ENCODE data around the gene WNK3. TPM values are rescaled to one million over a fixed set of nuclear protein-coding genes. Genes with fewer than 3 reads are reported as not detected.

The WNK3 gene
- total RNA-seq, 4 donors from 2014 or later = 0.29 to 1.5 (median 0.57) TPM

DNA sequence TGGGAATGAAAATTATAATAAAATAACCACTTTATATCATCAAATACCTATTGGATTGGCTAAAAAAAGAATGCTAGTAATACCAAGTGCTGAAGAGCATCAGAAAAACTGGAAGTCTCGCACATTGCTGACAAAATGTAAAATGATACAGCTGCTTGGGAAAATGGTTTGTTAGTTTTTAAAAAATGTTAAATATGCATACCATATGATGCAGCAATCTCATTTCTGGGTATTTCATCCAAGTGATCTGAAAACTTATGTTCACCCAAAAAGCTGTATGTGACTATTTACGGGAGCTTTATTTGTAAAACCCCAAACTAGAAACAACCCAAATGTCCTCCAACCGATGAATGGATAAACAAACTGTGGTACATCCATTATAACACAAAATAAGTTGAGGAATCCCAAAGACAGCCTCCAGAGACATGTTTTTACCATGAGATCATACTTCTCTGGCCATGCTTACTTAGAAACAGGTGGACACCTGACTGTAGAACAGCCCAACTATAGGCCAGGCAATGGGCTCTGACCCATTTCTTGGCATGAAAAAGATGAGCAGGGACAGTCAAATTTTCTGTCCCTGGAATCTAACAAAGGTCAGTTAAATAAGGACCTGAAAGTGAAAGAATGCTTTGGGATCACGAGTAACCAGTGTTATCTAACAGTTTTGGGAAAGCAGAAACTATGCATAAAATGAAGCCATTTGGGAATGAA lies 127.3 kb downstream of the WNK3 start:
- TF ChIP-seq POLR2A (IDR thresholded peaks at IDR 0.05) = no peak
- TF ChIP-seq, protein P1, sequence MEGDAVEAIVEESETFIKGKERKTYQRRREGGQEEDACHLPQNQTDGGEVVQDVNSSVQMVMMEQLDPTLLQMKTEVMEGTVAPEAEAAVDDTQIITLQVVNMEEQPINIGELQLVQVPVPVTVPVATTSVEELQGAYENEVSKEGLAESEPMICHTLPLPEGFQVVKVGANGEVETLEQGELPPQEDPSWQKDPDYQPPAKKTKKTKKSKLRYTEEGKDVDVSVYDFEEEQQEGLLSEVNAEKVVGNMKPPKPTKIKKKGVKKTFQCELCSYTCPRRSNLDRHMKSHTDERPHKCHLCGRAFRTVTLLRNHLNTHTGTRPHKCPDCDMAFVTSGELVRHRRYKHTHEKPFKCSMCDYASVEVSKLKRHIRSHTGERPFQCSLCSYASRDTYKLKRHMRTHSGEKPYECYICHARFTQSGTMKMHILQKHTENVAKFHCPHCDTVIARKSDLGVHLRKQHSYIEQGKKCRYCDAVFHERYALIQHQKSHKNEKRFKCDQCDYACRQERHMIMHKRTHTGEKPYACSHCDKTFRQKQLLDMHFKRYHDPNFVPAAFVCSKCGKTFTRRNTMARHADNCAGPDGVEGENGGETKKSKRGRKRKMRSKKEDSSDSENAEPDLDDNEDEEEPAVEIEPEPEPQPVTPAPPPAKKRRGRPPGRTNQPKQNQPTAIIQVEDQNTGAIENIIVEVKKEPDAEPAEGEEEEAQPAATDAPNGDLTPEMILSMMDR (IDR thresholded peaks at IDR 0.05) = no peak
- intact Hi-C loops (cut with DNase I) = no loop called here
- H3K4me1 ChIP-seq = no peaks in the 10 kb centered on the region
- no peak overlapping the region for H3K27ac ChIP-seq
- H3K4me3 ChIP-seq = no peak overlapping the region
- WGBS, 2 donors = 65 to 71% methylated on average over 4 of the region's 4 CpGs
- H3K9me3 ChIP-seq = no peaks in the 10 kb centered on the region
- no peak for DNase-seq
- no peaks in the 10 kb centered on the region for H3K36me3 ChIP-seq
- no peaks in the 10 kb centered on the region for H3K27me3 ChIP-seq

DNA sequence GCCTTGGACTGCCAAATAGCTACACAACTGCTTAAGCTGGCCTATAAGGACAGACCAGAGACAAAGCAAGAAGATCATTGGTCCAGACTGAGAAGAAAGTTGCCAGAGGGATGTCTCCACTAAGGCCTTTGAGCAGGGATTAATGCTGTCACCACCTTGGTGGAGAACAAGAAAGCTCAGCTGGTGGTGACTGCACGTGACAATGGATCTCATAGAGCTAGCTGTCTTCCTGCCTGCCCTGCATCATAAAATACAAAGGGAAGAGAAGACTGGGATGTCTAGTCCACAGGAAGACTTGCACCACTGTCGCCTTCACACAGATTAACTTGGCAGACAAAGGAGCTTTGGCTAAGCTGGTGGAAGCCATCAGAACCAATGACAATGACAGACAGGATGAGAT lies 134.3 kb downstream of the WNK3 start:
- Histone ChIP-seq H3K9me3 (no peaks in the 10 kb centered on the region), H3K27me3 (no peaks in the 10 kb centered on the region), H3K36me3 (no peaks in the 10 kb centered on the region), H3K4me3 (no peak overlapping the region), H3K27ac (no peak overlapping the region), H3K4me1 (no peaks in the 10 kb centered on the region)
- TF ChIP-seq POLR2A (IDR thresholded peaks at IDR 0.05) = no peak
- TF ChIP-seq, protein P1 (IDR thresholded peaks at IDR 0.05) = no peak
- no peak for DNase-seq
- intact Hi-C loops (cut with DNase I) = no loop called here
- 63 to 88% methylated on average over 1 to 2 of the region's 2 CpGs for WGBS, 2 donors

DNA sequence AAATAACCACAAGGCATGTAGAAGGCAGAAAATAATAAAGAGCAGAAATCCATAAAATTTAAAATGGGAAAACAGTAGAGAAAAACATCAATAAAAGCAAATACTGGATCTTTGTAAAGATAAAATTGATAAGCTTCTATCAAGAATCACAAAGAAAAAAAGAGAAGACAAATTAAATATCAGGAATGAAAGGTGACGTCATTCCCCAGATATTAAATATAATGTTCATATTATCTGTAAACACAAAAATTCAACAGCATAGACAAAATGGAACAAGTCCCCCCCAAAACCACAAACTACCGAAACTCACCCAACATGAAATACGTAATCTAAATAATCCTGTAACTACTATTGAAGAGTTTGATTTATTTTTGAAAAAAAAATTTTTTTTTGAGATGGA lies 144.2 kb downstream of the WNK3 start:
- no peaks in the 10 kb centered on the region for H3K9me3 ChIP-seq
- no peak for TF ChIP-seq POLR2A (IDR thresholded peaks at IDR 0.05)
- TF ChIP-seq, protein P1 (IDR thresholded peaks at IDR 0.05) = no peak
- H3K27me3 ChIP-seq = no peaks in the 10 kb centered on the region
- no peaks in the 10 kb centered on the region for H3K4me1 ChIP-seq
- DNase-seq = no peak
- no peak overlapping the region for H3K27ac ChIP-seq
- intact Hi-C loops (cut with DNase I) = no loop called here
- H3K36me3 ChIP-seq = no peaks in the 10 kb centered on the region
- no peak overlapping the region for H3K4me3 ChIP-seq
- WGBS, 2 donors = 93 to 95% methylated on average over 3 of the region's 3 CpGs

DNA sequence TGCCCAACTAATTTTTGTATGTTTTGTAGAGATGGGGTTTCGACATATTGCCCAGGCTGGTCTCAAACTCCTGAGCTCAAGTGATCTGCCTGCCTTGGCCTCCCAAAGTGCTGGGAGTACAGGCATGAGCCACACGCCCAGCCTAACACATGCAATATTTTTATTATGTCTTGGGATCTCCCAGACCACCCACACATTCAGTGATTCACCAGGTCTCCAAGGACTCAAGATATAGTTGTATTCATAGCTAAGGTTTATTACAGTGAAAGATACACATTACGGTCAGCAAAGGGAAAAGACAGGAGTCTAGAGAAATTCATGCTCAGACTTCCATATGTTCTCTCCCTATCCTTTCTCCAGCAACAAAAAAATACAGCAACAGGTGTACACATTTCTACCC lies 149.3 kb downstream of the WNK3 start:
- H3K9me3 ChIP-seq = no peaks in the 10 kb centered on the region
- no peak overlapping the region for H3K4me3 ChIP-seq
- TF ChIP-seq, protein P1 (IDR thresholded peaks at IDR 0.05) = no peak
- TF ChIP-seq POLR2A (IDR thresholded peaks at IDR 0.05) = no peak
- intact Hi-C loops (cut with DNase I) = no loop called here
- no peak for DNase-seq
- no peaks in the 10 kb centered on the region for H3K4me1 ChIP-seq
- no peak overlapping the region for H3K27ac ChIP-seq
- no peaks in the 10 kb centered on the region for H3K36me3 ChIP-seq
- 75 to 78% methylated on average over 3 of the region's 3 CpGs for WGBS, 2 donors
- H3K27me3 ChIP-seq = no peaks in the 10 kb centered on the region

DNA sequence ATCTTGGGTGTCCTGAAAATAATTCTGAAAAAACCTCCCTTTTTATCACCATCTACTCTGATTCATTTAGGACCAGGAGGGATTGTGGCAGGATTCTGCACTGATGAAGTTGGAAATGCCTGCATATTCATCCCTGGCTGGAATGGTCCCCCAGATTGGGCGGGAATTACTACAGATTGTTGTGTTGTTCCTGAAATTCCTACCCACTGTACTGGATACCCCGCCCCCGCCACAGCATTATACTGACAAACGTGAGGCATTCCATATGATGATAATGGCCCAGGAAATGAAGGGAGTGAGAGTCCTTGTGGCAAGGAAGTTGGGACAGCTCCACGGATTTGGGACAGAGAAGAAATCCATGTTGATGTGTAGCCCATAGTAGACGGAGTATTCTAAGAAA lies 159.6 kb downstream of the WNK3 start:
- no peak overlapping the region for H3K4me3 ChIP-seq
- no peaks in the 10 kb centered on the region for H3K9me3 ChIP-seq
- H3K27ac ChIP-seq = no peak overlapping the region
- no peaks in the 10 kb centered on the region for H3K4me1 ChIP-seq
- TF ChIP-seq, protein P1 (IDR thresholded peaks at IDR 0.05) = no peak
- no peak for TF ChIP-seq POLR2A (IDR thresholded peaks at IDR 0.05)
- 56 to 85% methylated on average over 4 of the region's 6 CpGs for WGBS, 2 donors
- H3K36me3 ChIP-seq = no peaks in the 10 kb centered on the region
- no peaks in the 10 kb centered on the region for H3K27me3 ChIP-seq
- intact Hi-C loops (cut with DNase I) = no loop called here
- DNase-seq = no peak

Measured in esophagus squamous epithelium (tissue), 5 donors.